B cell (primary cell): ENCODE data around the gene CALM3. TPM values are rescaled to one million over a fixed set of nuclear protein-coding genes. Genes with fewer than 3 reads are reported as not detected.

ENCODE experiments used
- ATAC-seq: fragments of 200-7000 bp; cut with Tn5 transposase; one replicate; pipeline ENCODE4 v1.10.0; 2021; ENCODE audit warnings: low read depth, mild to moderate bottlenecking, moderate number of reproducible peaks, moderate library complexity
- CTCF ChIA-PET: fragments of 350-600 bp; sonication (Branson Sonifier 250); formaldehyde crosslinking; loops from one replicate; lab custom pipeline; 2021; ENCODE audit warnings: antibody characterized with exemption, inconsistent platforms; lab: Charles Lee
- POLR2A ChIA-PET: fragments of 350-600 bp; sonication (Branson Sonifier 250); formaldehyde crosslinking; loops from one replicate; lab custom pipeline; 2021; ENCODE audit warnings: antibody characterized with exemption; lab: Charles Lee
- DNase-seq: peaks from one replicate; pipeline ENCODE4 v3.0.0; 2013
- H2AFZ ChIP-seq: 2 replicates; pipeline ENCODE4 v1.6.1; 2012; ENCODE audit warnings: mild to moderate bottlenecking, low read depth, low read length; ENCODE audit not compliant: insufficient read depth, poor library complexity, severe bottlenecking
- H3K27ac ChIP-seq, 2 donors: 1 replicate in 1 of 2; 2 replicates in 1 of 2; pipeline ENCODE4 v1.5.1; 2012 to 2013; ENCODE audit warnings: low read length in 2 of 2, mild to moderate bottlenecking in 2 of 2, moderate library complexity in 1 of 2
- H3K27me3 ChIP-seq, 4 experiments: fragments of 200-600 bp in 1 of 4; sonication (generic) in 1 of 4; replicated peaks in 1 of 4; 1 replicate in 2 of 4; 2 replicates in 2 of 4; pipeline versions ENCODE4 v1.6.1 to v1.7.0; 2013 to 2016; ENCODE audit warnings: low read length in 3 of 4, mild to moderate bottlenecking in 2 of 4, mixed read lengths in 1 of 4, moderate library complexity in 1 of 4; ENCODE audit not compliant: insufficient read depth in 4 of 4, control insufficient read depth in 3 of 4; ENCODE audit errors: control extremely low read depth in 1 of 4
- H3K36me3 ChIP-seq, 2 experiments: replicated peaks in 1 of 2; 1 replicate in 1 of 2; 2 replicates in 1 of 2; pipeline versions ENCODE4 v1.6.1 to v1.7.1; 2013; ENCODE audit warnings: low read length in 1 of 2; ENCODE audit not compliant: insufficient read depth in 2 of 2, control insufficient read depth in 1 of 2; ENCODE audit errors: control extremely low read depth in 1 of 2, extremely low read depth in 1 of 2
- H3K4me1 ChIP-seq, 2 donors: fragments of 200-600 bp in 1 of 2; sonication (generic) in 1 of 2; 1 replicate in 1 of 2; 2 replicates in 1 of 2; pipeline versions ENCODE4 v1.5.1 to v1.6.1; 2013 to 2017; ENCODE audit warnings: low read length in 2 of 2; ENCODE audit not compliant: control insufficient read depth in 2 of 2, insufficient read depth in 2 of 2
- H3K4me2 ChIP-seq: replicated peaks from 2 replicates; pipeline ENCODE3; 2012; ENCODE audit warnings: mild to moderate bottlenecking, low read depth, low read length; ENCODE audit not compliant: poor library complexity, severe bottlenecking
- H3K4me3 ChIP-seq, 5 experiments: fragments of 200-600 bp in 1 of 5; sonication (generic) in 1 of 5; 1 replicate in 3 of 5; 2 replicates in 2 of 5; pipeline versions ENCODE4 v1.5.1 to v1.7.0; 2011 to 2016; ENCODE audit warnings: low read length in 4 of 5, mild to moderate bottlenecking in 4 of 5, low read depth in 2 of 5, control low read depth in 1 of 5, moderate library complexity in 1 of 5; ENCODE audit not compliant: insufficient read depth in 1 of 5; ENCODE audit errors: control extremely low read depth in 1 of 5, extremely low read depth in 1 of 5
- H3K79me2 ChIP-seq: fragments of 200-600 bp; sonication (generic); one replicate; pipeline ENCODE4 v1.6.0; 2016; ENCODE audit warnings: low read length; ENCODE audit not compliant: control insufficient read depth, insufficient read depth
- H3K9ac ChIP-seq: fragments of 200-600 bp; sonication (generic); 2 replicates; pipeline ENCODE4 v1.6.1; 2017; ENCODE audit warnings: mild to moderate bottlenecking, low read length, moderate library complexity
- H3K9me3 ChIP-seq, 3 donors: one replicate each; pipeline versions ENCODE4 v1.6.1 to v1.7.1; 2013; ENCODE audit warnings: low read length in 2 of 3; ENCODE audit not compliant: control insufficient read depth in 2 of 3, insufficient read depth in 1 of 3; ENCODE audit errors: control extremely low read depth in 1 of 3
- H4K20me1 ChIP-seq: 2 replicates; pipeline ENCODE4 v1.6.0; 2012; ENCODE audit warnings: mild to moderate bottlenecking, low read length; ENCODE audit not compliant: insufficient read depth, control insufficient read depth, poor library complexity, severe bottlenecking
- H3K27ac Mint-ChIP-seq: one replicate; pipeline ENCODE4 v1.8.0; 2021; ENCODE audit warnings: mixed read lengths
- H3K27me3 Mint-ChIP-seq: one replicate; pipeline ENCODE4 v1.8.0; 2021; ENCODE audit warnings: mixed read lengths
- H3K4me1 Mint-ChIP-seq: one replicate; pipeline ENCODE4 v1.8.0; 2021; ENCODE audit warnings: mixed read lengths
- H3K4me3 Mint-ChIP-seq: one replicate; pipeline ENCODE4 v1.8.0; 2021; ENCODE audit warnings: mixed read lengths
- H3K9me3 Mint-ChIP-seq: one replicate; pipeline ENCODE4 v1.8.0; 2022; ENCODE audit warnings: mixed read lengths; ENCODE audit not compliant: insufficient read depth
- EZH2 ChIP-seq: IDR thresholded peaks from 2 replicates; pipeline ENCODE4 v1.6.1; 2012; ENCODE audit warnings: borderline replicate concordance, low read depth, mild to moderate bottlenecking, moderate library complexity, low read length; ENCODE audit not compliant: insufficient read depth, poor library complexity, severe bottlenecking
- WGBS: methylation state at CpG from one replicate; pipeline ENCODE4 v1.1.5; 2013; ENCODE audit warnings: missing lambda C conversion rate; ENCODE audit not compliant: insufficient coverage; 5-methylcytosine and 5-hydroxymethylcytosine counted together
- intact Hi-C: fragments of 100-400 bp; cut with micrococcal nuclease; formaldehyde crosslinking; loops from one replicate; pipeline ENCODE4 v1.10.0; 2022
- polyA plus RNA-seq: library from polyadenylated mRNA; depleted of rRNA; stranded (reverse); fragments of >200 nt; gene quantifications from 2 replicates; pipeline ENCODE4 v1.2.3, GENCODE V29; 2012
- total RNA-seq, 2 donors: library from RNA; stranded (reverse); fragments of 120-200 nt in 1 of 2; gene quantifications; 1 replicate in 1 of 2; 2 replicates in 1 of 2; pipeline versions ENCODE4 v1.2.3 to v1.2.4, GENCODE V29; 2013 to 2022
- TF ChIP-seq, protein P1 (sequence below): fragments of 200-600 bp; IDR thresholded peaks from one replicate; pipeline ENCODE4 v1.8.0; 2022; ENCODE audit warnings: antibody characterized with exemption, mild to moderate bottlenecking

The CALM3 gene
- total and polyA plus RNA-seq, 2 donors (not counting 1 experiment from before 2014, with no cell fraction given): 99.0 to 99.3 TPM

DNA sequence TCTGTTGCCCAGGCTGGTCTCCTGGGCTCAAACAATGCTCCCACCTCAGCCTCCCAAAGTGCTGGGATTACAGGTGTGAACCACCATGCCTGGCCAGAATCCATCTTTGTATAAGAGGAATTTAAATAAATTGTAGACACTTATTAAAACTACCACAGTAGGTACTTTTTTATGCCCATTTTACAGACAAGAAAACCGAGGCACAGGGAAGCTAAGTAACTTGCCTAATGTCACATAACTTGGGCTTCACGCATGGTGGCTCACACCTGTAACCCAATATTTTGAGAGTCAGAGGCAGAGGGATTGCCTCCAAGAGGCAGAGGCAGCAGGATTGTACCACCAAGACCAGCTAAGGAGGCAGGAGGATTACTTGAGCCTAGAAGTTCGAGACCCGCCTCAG lies 22.7 kb upstream of the CALM3 start:
- Histone ChIP-seq H4K20me1 (no peaks in the 10 kb centered on the region), H3K9ac (no peak overlapping the region), H3K9me3 (peaks cover 0 to 20% (median 10%) of the 10 kb centered on the region in 3 donors), H3K27ac (no peak overlapping the region), H3K79me2 (no peaks in the 10 kb centered on the region), H3K4me3 (no peak overlapping the region), H3K4me2 (no peak overlapping the region), H2AFZ (no peak overlapping the region), H3K4me1 (peaks cover 0 to 8% of the 10 kb centered on the region in 2 donors), H3K36me3 (no peaks in the 10 kb centered on the region), H3K27me3 (no peaks in the 10 kb centered on the region)
- ChIA-PET CTCF (no interaction called here), POLR2A (no interaction called here)
- intact Hi-C loops: no loop called here
- Mint-ChIP-seq H3K4me3 (no peak overlapping the region), H3K9me3 (no peaks in the 10 kb centered on the region), H3K27me3 (peaks cover 4% of the 10 kb centered on the region), H3K4me1 (peaks cover 11% of the 10 kb centered on the region), H3K27ac (no peak overlapping the region)
- TF ChIP-seq EZH2: no peak
- TF ChIP-seq, protein P1, sequence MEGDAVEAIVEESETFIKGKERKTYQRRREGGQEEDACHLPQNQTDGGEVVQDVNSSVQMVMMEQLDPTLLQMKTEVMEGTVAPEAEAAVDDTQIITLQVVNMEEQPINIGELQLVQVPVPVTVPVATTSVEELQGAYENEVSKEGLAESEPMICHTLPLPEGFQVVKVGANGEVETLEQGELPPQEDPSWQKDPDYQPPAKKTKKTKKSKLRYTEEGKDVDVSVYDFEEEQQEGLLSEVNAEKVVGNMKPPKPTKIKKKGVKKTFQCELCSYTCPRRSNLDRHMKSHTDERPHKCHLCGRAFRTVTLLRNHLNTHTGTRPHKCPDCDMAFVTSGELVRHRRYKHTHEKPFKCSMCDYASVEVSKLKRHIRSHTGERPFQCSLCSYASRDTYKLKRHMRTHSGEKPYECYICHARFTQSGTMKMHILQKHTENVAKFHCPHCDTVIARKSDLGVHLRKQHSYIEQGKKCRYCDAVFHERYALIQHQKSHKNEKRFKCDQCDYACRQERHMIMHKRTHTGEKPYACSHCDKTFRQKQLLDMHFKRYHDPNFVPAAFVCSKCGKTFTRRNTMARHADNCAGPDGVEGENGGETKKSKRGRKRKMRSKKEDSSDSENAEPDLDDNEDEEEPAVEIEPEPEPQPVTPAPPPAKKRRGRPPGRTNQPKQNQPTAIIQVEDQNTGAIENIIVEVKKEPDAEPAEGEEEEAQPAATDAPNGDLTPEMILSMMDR: no peak
- no peak for ATAC-seq
- WGBS: 83% methylated on average over 4 of the region's 4 CpGs
- DNase-seq: no peak

DNA sequence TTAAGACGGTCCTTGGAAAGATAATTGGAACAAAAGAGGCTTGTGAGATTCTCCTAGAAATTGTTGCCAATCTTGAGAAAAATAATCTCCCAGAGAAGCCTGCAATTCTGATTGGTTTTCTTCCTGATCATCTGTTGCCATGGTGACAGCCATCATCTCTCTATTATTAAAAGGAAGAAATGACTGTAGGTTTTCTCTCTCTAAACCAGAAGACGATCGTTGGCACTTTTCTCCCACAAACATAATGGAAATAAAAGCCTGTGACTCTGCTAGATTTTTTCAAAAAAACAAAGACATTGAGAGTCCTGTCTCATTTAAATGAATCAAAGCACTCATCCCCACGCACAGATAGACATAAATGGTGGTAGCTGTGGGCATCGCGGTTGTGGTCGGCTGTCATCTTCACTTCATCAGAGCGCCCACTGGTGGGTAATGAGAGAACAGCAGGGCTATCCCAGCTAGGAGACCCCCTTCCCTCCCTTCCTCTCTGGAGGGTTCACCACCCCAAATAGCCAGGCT lies 21.7 kb upstream of the CALM3 start:
- Histone ChIP-seq H4K20me1 (no peaks in the 10 kb centered on the region), H3K4me3 (no peak overlapping the region), H3K79me2 (no peaks in the 10 kb centered on the region), H3K36me3 (no peaks in the 10 kb centered on the region), H3K4me1 (peaks cover 0 to 8% of the 10 kb centered on the region in 2 donors), H3K9ac (no peak overlapping the region), H2AFZ (no peak overlapping the region), H3K9me3 (peaks cover 0 to 20% (median 10%) of the 10 kb centered on the region in 3 donors), H3K27me3 (no peaks in the 10 kb centered on the region), H3K27ac (no peak overlapping the region), H3K4me2 (no peak overlapping the region)
- no peak overlapping the region for H3K4me3 Mint-ChIP-seq
- no peak for TF ChIP-seq EZH2
- TF ChIP-seq, protein P1: peak; percentile 19
- intact Hi-C loops: no loop called here
- 100% methylated on average over 1 of the region's 8 CpGs for WGBS
- H3K27ac Mint-ChIP-seq: no peak overlapping the region
- CTCF ChIA-PET: interaction anchor here (1.1 to 1.2 kb wide), 2 partner anchors 23 to 29 kb away, joined by 3 to 5 read pairs; no protein-coding TSS in a partner anchor
- ATAC-seq (no peak), DNase-seq (peak; percentile 12)
- H3K4me1 Mint-ChIP-seq: peaks cover 11% of the 10 kb centered on the region
- H3K27me3 Mint-ChIP-seq: peaks cover 4% of the 10 kb centered on the region
- no peaks in the 10 kb centered on the region for H3K9me3 Mint-ChIP-seq
- POLR2A ChIA-PET: no interaction called here
